Stimulated activated CD4-positive, alpha-beta T cell treated with anti-CD3 and anti-CD28 coated beads, Interleukin-12 subunit alpha, Interleukin-12 subunit beta, amount 100 ng/mL, for 4 hours (primary cell): ENCODE results near the gene PAX1.

Source experiments
- DNase-seq: peaks from one replicate; pipeline ENCODE4 v3.0.0-alpha.2; 2020

PAX1 gene

DNA sequence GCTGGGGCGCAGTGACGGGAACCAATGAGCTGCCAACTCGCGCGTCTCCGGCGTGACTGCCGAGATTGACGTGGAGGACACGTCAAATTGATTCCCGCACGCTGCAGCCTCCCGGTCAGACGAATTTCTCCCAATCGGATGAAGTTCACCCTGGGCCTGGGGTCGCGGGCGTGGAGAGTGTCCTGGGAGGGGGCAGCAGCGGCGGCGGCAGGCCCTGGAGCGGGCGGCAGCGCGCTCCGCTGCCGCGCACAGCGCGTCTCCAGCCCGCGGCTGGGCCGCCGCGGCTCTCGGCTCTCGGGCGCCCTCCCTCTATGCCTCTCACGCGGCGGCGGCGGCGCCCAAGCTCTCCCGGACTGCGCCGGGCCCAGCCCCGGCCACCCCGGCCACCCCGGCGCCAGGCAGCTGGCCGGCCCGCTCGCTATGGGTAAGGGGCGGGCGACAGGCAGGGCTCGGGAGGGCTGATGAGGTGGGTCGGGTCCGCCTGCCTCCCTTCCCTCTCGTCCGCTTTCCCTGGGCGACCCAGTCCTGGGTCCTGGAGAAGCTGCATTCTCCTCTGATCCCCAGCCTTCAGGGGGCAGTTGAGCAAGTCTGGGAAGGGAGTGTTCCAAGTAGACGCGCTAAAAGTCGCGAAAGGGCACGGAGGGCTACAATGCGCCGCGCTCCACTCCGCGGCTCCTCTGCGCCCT lies at the start of gene PAX1:
PAX1 (plus strand) TSS at position 90 of the 686 bp plus-strand sequence; CDS start at position 139, 49 bp downstream.
- DNase-seq, result no peak

DNA sequence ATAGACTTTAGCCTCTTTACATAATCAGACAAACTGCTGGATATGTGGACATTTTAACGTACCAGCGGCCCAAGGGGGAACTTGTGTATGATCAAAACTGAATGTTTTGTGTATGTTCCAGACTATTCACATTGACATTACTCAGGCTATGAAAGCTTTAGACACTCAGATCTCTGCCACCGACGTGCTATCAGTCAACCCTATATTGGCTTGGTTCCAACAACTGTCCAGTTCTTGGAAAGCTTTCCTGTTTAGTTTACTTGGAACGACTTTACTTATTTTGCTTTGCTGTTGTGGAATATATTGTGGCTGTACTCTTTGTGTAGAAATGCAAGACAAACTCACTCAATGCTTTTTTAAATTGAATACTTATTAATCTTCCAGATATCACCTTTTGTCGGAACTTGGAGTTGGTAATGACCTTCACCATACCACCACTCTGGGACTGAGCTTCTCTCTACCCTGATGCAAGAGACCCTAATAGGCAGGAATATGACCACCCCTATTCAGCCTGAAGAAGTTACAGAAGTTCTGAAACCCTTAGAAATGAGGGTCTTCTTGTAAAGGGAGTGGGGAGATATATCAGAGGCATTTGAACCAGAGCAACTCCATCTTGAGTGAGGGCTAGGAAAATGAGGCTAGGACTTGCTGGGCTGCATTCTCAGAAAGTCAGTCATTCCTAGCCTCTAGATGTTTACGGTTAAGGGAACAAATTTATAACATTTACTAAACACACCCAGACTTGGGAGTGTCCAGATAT lies 49.0 kb upstream of the PAX1 start:
- DNase-seq, result no peak

DNA sequence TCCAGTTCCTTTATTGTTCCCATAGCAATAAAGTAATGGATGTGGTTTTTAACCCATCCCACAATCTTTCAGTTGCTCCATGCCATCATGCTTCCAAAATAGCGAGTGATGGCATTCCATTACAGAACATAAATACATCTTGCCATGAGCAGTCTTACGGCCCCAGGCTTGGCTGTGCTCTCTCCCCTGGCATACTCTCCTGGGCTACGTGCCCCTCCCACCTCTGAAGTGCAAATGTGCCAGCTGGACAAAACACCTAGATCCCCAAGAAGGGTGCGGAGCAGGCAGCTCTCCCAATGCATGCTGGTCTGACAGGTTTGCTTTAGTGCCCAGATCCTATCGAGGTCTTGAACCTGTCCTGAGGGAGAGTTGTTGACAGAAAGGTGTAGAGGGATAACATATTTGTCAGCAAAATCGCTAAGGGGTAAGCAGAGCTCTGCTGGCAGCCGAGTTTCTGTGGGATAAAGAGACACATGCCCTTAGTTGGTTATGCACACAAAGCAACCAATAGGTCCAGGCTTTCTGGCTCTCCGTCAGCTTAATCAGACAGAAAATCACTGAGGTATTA lies 43.9 kb upstream of the PAX1 start:
- DNase-seq, result no peak

DNA sequence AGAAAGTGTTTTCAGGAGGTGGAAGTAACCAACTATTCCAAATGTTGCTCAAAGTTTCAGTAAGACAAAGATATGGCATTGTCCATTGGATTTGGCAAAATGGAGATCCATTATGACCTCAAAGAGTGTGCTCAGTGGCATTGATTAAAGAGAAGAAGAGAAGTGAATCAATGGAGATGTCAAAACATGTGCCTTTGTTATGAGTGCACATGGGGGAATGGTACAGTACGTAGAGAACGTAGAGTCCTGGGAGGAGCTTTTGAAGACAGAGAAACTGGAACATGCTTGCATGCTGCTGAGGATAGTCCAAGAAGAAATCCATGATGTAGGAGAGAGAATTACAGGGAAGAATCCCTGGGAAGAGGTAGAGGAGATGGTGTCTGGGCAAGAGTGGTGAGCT lies 42.0 kb upstream of the PAX1 start:
- no peak for DNase-seq

DNA sequence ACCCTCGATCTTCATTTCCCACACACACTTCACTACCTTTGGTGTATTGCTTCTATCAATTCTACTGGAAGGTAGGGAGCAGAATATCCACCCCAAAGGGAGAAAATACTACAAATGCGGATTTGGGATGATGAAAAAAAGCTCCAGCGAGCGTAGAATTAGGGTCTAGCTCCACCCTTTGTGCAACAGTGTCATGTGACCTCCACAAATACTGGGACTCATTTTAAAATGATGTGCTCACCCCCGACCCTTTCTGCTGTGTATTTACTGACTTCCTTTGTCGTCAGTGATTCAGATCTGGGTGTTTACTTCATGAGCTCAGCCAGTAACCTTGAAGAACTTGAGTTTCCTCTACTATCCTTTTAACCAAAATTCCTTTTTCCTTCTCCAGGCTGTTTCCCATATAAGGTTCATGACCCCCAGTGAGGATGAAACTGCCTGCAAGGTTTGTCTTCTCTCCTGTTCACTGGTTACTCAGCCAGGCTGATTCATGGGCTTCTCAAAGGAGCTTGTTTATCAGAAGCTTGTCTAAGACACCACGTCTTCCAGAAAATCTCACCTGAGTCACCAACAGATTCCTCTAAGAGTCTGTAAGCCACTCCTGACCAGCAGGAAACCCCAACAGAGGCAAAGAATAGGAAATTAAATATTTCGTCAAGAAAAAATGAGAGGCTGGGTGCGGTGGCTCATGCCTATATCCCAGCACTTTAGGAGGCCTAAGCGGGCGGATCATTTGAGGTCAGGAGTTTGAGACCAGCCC lies 39.6 kb upstream of the PAX1 start:
- DNase-seq, result no peak

DNA sequence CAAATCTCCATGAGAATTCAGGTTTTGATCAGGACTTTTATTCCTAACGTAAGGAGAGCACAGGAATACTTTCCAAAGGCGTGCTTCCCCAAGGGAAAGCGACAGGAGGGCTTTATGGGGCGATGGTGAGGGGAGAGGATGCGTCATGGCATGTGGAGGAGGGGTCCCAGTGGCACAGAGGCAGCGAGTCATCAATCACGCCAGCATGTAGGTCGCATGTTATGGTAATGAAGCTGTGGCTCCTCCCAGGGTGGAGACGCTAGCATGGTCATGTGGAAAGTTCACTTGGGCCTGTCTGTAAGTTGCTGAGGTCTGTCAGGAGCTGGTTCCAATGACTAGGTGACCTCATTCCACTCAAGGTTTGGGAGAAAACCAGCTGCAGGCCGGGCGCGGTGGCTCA lies 35.3 kb upstream of the PAX1 start:
- no peak for DNase-seq

DNA sequence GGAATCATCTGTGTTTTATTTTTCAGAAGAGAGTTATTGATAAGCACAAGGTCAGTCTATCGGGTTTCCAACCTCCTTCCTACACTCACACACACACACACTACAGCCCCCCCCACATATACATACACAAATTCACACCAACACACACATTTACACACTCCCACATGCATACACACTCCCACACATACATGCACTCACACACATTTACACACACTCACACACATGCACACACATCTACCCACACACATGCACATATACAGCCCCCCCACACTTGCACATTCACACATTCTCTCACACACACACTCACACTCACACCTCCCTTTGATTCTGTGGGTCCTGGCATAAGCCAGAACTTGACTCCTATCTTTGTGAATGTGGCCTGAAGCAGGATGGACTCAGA lies 34.5 kb upstream of the PAX1 start:
- DNase-seq, result no peak

DNA sequence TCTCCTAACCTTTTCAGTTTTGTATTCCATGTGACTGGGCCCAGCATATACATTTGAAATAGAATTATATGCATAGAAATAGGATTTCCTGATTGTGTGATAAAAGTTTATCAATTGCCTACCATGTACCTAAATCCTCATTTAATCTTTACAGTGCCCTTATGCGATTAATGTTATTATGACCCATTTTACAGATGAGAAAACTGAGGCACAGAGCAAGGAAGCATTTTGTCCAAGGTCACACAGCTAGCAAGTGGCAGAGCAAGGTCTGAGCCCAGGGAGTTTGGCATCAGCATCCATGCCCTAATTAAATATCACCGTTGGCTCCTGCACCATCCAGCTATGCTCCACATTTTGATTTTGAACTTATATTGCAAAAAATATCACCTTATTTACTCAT lies 28.2 kb upstream of the PAX1 start:
- DNase-seq, result no peak

DNA sequence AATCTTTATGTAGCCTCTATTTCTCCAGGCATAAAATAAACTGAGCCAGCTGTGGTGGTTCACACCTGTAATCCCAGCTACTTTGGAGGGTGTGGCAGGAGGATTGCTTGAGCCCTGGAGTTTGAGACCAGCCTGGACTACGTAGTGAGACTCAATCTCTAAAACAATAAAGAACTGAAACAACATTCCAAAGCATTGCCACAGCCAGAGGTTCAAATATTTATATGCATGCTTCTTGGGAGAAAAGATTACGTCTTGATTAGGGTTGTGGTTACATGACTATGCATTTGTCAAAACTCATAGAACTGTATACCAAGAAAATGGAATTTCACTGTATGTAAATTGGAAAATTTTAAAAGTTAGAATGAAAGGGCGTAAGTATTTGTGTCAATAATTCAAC lies 27.7 kb upstream of the PAX1 start:
- DNase-seq, result no peak

DNA sequence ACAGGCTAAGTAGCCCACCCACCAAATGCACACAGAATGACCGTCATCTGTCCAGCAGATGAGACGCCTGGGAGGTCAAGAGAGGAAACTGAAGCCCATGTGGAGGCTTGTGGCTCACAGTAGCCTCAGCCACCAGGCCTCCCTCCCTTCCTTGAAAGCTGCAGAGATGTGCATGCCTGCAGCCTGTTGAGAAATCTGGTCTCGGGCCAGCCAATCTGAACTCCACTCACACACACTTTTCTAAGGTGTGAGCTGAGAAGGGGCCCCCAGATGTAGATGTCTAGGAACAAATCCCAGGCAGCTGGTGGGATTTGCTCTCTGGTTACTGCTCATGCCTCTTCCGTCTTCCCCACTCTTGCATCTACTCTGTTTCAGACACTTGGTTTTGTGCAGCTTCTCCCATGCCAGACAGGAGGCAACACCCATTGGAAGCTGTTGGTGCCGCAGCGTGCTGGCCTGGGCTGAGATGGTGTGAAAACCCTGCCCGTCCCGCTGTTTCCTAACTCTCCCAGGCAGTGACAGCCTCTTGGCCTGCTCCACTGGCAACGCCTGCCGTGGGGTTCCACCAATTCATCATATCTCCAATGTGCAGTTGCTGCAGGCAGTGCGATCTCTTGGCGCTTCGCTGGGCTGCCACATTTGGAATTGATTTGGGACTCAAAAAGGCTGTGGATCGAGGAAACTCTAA lies 24.1 kb upstream of the PAX1 start:
- no peak for DNase-seq

DNA sequence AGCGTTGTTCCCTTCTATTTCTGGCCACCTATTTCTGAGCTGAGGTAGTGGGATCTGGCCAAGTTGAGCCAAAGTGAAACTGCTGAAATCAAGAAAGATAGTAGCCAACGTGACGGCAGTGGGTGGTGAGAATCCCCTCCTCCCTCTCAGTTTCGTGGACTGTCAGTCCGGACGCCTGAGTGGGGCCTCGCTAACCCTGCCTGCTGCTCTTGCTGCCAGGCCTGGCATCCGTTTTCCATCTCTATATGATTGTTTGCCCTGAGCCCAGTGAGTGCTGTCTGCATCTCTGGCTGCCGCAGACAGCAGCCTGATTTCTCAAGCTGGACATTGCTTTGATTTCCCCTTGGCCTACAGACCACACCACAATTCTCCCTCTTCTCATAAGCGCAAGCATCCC lies 23.5 kb upstream of the PAX1 start:
- no peak for DNase-seq

DNA sequence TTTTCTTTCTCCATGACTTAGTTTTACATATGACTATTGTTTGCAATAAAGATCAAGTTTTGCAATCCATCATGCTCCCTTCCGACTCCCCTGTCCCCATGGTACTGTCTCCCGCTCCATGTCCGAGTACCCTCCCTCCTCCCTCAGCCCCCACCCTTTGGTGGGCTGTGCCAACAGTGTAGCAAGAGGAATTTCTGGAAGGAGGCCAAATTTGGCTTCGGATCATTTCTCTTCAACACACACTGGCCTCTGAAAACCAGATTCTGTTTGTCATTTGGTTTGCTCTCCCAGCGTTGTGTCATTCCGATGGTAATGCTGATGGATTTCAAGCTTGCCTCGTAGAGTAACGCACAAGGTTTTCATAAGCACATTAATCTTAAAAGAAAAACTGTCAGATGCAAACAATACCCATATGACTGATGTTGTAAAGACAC lies 22.9 kb upstream of the PAX1 start:
- DNase-seq, result no peak

DNA sequence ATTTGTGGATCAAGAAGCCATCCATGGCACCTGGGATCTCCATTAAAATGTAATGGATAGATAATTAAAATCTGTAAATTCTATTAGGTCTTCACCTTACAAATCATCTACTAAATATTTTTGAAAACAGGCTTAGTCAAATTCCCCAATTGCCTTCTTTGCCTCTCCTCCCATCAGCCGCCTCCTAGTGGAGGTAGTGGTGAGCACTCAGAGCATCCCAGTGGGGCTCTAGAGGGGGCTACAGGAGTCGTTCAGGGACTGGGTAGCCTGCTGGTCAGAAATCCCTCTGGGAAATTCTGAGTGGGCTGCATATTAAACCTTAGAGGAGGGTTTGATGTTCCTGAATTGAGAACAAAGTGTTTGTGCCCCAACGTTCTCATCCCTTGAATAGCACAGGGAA lies 20.8 kb upstream of the PAX1 start:
- DNase-seq, result no peak

DNA sequence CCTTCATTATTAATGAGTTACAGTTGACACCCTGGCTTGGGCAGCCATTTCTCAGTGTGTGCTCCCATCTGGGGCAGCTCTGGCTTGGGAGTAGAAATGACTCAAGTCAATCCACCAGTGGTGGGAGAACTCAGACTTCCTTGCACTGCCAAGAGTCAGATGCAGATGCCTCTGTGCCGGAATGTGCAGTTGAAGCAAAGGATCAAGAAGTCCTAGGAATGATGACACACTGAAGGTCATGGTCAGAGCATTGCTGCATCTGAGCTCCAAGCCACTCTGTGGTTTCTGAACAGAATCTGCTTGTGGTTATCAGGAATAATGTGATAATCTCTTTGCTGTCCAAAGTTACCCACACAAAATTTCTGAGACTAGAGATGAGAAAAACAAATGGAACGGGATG lies 19.5 kb upstream of the PAX1 start:
- DNase-seq, result no peak

DNA sequence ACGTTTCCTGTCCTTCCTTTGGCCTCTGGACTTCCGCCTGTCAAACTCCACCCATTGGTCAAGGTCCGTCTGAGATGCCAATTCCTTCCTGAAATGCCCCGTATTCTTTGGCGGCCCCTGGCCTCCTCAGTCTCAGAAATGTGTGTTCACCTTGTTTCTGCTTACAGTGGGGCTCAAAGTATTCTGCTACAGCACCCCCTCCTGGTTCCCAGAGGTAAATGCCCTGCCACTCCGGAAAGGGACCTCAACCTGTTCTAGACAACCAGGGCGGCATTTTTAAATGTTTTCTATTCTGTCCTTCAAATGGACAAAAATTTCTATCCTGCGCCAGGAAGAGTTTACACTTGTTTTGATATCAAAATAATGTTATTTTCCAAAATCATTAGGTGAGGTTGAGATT lies 12.1 kb upstream of the PAX1 start:
- DNase-seq, result no peak

DNA sequence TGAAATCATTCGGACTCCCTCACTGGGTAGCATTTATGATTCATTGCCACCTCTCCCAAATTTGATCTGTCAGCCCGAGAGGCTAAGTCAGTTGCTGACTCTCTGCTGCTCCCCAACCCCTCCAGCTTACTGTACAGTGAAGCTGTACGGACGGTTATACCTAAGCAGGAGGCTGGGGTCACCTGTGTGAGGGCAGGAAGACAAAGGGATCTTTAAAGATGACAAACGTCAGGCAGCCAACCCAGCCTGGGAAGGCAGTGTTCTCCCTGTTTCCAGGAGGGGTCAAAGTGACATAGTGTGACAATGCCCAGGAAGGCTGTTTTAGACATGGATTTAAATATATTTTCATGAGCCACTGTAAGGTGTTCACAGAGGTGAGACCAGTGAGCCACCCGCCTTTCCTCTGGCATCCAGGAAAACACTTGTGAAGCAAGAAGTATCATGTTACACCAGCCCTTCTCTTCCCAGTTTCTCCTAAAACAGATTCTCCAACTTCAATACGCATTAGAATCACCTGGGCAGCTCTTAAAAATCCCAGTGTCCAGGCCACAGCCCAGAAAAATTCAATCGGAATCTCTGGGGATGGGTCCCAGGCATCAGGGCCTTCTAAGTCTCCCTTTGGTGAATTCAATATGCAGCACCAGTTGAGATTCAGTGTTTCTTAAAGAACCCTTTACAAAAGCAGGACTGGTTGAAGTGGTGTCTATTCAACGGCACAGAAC lies 6.8 kb upstream of the PAX1 start:
- no peak for DNase-seq

DNA sequence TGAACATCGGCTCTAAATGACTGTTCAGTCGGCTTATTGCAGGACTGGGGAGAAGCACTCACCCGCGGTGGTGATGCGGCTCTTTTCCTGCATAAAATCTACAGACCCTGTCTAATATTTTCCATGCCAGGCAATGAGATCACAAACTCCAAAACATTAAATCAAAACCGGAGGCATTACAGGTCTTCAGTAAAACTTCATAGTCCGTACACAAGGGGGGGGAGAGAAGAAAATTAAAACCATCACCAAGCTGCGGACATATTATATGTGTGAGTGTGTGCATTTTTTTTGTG lies 6.3 kb upstream of the PAX1 start:
- no peak for DNase-seq

DNA sequence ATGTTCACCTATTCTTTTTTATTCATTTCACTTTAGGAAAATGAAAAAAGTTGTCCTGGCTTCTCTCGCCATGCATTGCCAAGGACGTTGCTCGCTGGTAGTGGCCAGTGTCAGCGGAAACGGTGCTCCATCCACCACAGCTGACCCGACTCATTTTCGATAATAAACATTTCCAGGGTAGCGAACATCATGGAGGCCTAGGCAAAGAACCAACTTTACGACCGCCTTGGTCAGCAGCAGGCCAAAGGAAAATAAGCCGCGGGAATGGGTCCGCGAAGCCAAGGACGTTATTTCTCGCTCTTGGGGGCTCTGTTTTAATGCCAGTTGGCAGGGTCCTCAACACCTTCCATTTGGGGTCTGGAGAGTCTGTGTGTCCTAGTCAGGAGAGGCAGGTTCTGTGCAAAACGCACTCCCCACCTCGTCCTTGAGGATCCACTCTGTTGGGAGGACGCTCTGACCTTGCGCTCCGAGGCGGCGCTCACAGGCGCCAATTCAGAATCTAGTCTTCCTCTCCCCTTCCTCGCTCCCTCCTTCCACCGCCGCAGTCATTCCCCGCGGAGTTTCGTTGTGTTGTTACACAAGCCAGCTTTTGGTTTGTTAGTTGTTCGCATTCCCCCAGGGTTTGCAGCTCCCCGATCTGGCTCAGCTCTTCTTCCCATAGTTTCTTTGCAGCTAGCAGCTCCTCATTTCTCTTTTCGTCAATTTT lies 4.1 kb upstream of the PAX1 start:
- no peak for DNase-seq

DNA sequence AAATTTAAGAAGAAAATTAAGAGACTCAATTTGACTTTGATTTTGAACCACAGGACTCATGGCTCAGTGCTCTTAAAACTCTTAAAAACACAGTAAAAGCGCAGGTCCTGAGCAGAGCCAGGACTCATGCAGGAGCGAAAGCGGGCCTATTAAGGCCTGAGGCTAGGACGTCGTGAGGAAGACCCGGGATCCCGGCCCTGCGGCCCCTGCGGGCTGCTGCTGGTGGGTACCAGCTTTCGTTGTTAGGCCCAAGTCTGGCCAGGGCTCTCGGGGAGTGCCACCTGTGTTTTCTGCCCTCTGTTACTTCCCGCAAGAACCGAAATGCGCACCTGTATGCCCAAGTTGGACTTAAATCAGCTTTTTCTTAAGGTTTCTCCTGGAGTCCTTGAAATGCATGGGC lies 3.4 kb upstream of the PAX1 start:
- DNase-seq, result no peak

DNA sequence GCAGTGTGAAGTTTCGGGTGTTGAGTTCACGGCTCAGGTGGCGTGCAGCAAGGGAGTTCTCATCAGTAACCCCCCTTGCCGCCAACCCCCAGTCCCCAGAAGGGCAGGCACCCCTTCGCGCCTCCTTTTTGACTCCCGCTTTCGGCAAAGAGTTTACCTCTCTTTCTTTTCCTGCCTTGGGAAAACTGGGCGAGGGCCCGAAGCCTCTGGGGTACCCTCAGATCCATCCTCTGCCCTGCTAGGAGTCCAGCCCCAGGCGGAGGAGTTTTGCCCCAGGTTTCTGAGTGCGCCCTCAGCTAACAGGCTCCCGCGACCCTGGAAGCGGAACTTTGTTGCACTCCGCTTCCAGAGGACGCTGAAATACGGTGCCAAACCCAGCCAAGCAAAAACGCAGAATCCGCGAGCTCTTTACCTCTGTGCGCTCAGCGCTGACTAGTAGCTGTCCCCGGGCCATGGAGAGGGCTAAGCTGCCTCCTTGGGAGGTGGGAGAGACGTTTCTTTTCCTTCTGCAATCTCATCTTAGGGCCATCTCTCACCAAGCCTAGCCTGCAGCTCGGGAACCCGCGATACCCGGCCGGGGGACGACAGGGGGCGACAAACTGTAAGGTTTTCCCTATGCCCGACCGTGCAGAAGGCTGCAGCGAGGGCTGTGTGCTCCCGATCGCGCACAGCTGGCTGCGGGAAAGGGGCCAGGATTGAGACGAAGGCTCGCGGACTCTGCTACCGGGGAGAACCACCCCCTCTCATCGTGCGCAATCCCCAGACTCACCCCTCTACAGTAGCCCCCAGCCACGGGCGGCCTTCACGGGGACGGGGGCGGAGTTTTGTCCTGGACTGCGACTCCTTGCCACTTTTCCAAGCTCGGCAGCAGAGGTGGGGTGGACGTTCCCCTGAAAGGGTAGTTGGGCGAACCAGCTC lies 2.7 kb upstream of the PAX1 start:
- DNase-seq, result peak; percentile 21
